ENCODE results near the gene HOXC6. TPM values are rescaled to one million over a fixed set of nuclear protein-coding genes. Genes with fewer than 3 reads are reported as not detected.

The HOXC6 gene
- total and polyA plus RNA-seq, 11 donors, result 0.04 to 0.40 (median 0.08) TPM; not detected in 8

GRCh38 chr12:54001283-54002187, 26.7 kb upstream of the HOXC6 start:
- DNase-seq (no peak), ATAC-seq (no peak)
- Histone ChIP-seq H3K4me3 (no peak overlapping the region), H3K27ac (no peak overlapping the region), H3K9me3 (no peaks in the 10 kb centered on the region), H3K27me3 (peaks cover 77 to 100% (median 100%) of the 10 kb centered on the region in 9 donors), H3K36me3 (no peaks in the 10 kb centered on the region), H3K4me1 (peaks cover 0 to 28% (median 14%) of the 10 kb centered on the region in 12 donors)
- WGBS, 4 donors, result 19 to 27% (median 24%) methylated on average over 8 of the region's 8 CpGs
- intact Hi-C loops (cut with DNase I), result loop anchor here in 1 of 10 donors (10.0 kb wide), 1 partner anchor 373 kb away; no protein-coding TSS in a partner anchor
- no peak for TF ChIP-seq POLR2A (IDR thresholded peaks at IDR 0.05)
- no peak for TF ChIP-seq CTCF (IDR thresholded peaks at IDR 0.05)

- H3K27me3 ChIP-seq, result peaks cover 71 to 100% (median 100%) of the 10 kb centered on the region in 9 donors
- H3K4me3 ChIP-seq, result no peak overlapping the region
- H3K4me1 ChIP-seq, result peaks cover 0 to 26% (median 14%) of the 10 kb centered on the region in 12 donors
- TF ChIP-seq CTCF (IDR thresholded peaks at IDR 0.05) (no peak), POLR2A (IDR thresholded peaks at IDR 0.05) (no peak)
- no peak for ATAC-seq
- no peaks in the 10 kb centered on the region for H3K36me3 ChIP-seq
- no peaks in the 10 kb centered on the region for H3K9me3 ChIP-seq
- intact Hi-C loops (cut with DNase I), result loop anchor here in 1 of 10 donors (10.0 kb wide), 1 partner anchor 372 kb away; no protein-coding TSS in a partner anchor
- 12 to 15% (median 14%) methylated on average over 19 of the region's 19 CpGs for WGBS, 4 donors
- no peak for DNase-seq
- H3K27ac ChIP-seq, result no peak overlapping the region
Observed at GRCh38 chr12:54002278-54002914, 25.8 kb upstream of the HOXC6 start.

- H3K9me3 ChIP-seq, result no peaks in the 10 kb centered on the region
- WGBS, 4 donors, result 14 to 22% (median 18%) methylated on average over 19 of the region's 19 CpGs
- DNase-seq (no peak), ATAC-seq (no peak)
- intact Hi-C loops (cut with DNase I), result loop anchor here in 1 of 10 donors (10.0 kb wide), 1 partner anchor 372 kb away; no protein-coding TSS in a partner anchor
- H3K4me1 ChIP-seq, result peaks cover 0 to 24% (median 14%) of the 10 kb centered on the region in 12 donors
- H3K4me3 ChIP-seq, result no peak overlapping the region
- TF ChIP-seq POLR2A (IDR thresholded peaks at IDR 0.05), result no peak
- no peak for TF ChIP-seq CTCF (IDR thresholded peaks at IDR 0.05)
- H3K27ac ChIP-seq, result no peak overlapping the region
- peaks cover 71 to 100% (median 100%) of the 10 kb centered on the region in 9 donors for H3K27me3 ChIP-seq
- H3K36me3 ChIP-seq, result no peaks in the 10 kb centered on the region
Observed at GRCh38 chr12:54002915-54003389, 25.3 kb upstream of the HOXC6 start.

GRCh38 chr12:54003625-54004024, 24.6 kb upstream of the HOXC6 start:
- Histone ChIP-seq H3K4me1 (peaks cover 0 to 24% (median 14%) of the 10 kb centered on the region in 12 donors), H3K27ac (no peak overlapping the region), H3K9me3 (no peaks in the 10 kb centered on the region), H3K4me3 (no peak overlapping the region), H3K36me3 (no peaks in the 10 kb centered on the region), H3K27me3 (peaks cover 71 to 100% (median 100%) of the 10 kb centered on the region in 9 donors)
- TF ChIP-seq POLR2A (IDR thresholded peaks at IDR 0.05) (no peak), CTCF (IDR thresholded peaks at IDR 0.05) (no peak)
- ATAC-seq (no peak), DNase-seq (no peak)
- 27 to 50% (median 37%) methylated on average over 3 of the region's 3 CpGs for WGBS, 4 donors
- intact Hi-C loops (cut with DNase I), result loop anchor here in 1 of 10 donors (10.0 kb wide), 1 partner anchor 371 kb away; no protein-coding TSS in a partner anchor

All from heart left ventricle (tissue), 16 donors.